Activated naive CD4-positive, alpha-beta T cell treated with anti-CD3 and anti-CD28 coated beads, Interleukin-2, amount 50 U/mL, for 24 hours (primary cell): ENCODE data around the gene HINT2.
A peak's percentile ranks its signal among the peaks of the same experiment; 100 is the strongest.

ENCODE experiments used
- H3K27ac Mint-ChIP-seq: one replicate; pipeline ENCODE4 v1.8.0; 2021; ENCODE audit warnings: mild to moderate bottlenecking, mixed read lengths
- H3K27me3 Mint-ChIP-seq: one replicate; pipeline ENCODE4 v1.8.0; 2021; ENCODE audit warnings: mixed read lengths
- H3K36me3 Mint-ChIP-seq: one replicate; pipeline ENCODE4 v1.8.0; 2021; ENCODE audit warnings: mixed read lengths
- H3K4me1 Mint-ChIP-seq: one replicate; pipeline ENCODE4 v1.8.0; 2021; ENCODE audit warnings: mixed read lengths
- H3K4me3 Mint-ChIP-seq: one replicate; pipeline ENCODE4 v1.8.0; 2021; ENCODE audit warnings: mild to moderate bottlenecking, mixed read lengths
- H3K9me3 Mint-ChIP-seq: one replicate; pipeline ENCODE4 v1.8.0; 2021; ENCODE audit warnings: mixed read lengths

HINT2 gene

DNA sequence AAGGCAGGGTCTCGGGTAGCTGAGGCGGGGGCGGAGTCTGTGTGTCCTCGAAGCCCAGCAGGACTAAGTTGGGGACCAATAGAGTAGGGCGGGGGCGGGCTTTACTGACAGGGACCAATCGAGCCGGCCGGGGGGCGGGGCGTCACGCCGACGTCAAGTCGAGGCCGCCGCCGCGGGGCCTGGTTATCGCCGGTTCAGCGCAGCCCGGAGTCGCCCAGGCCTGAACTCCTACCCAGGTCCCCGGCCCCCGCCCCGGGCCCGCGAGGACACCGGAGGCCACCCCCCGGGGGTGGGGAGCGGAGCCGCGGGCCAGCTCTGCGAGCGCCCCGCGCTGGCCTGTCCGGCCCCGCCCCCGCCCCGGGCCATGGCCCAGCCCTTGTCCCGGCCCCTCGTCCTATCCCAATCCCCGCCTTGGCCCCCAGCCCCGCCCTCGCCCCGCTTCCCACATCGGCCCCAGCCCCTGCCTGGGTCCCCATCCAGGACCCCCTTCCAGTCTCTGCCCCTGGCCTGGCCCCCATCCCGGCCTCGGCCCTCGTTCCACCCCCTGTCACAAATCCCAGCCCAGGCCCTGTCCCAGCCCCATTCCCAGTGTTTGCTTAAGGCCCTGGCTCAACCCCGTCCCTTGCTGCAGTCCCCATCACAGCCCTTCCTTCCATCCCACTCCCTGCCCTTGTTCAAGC lies 14.4 kb upstream of the HINT2 start, which contains the start of gene TMEM8B:
TMEM8B (plus strand) TSS at position 145 of the 680 bp plus-strand sequence; CDS start at position 365, 220 bp downstream.
- Mint-ChIP-seq H3K9me3 (no peaks in the 10 kb centered on the region), H3K36me3 (no peaks in the 10 kb centered on the region), H3K27ac (peak within 1 kb of the TSS; percentile 85), H3K4me1 (peaks cover 35% of the 10 kb centered on the region), H3K27me3 (no peaks in the 10 kb centered on the region), H3K4me3 (peak within 1 kb of the TSS; percentile 92)

- Mint-ChIP-seq H3K36me3 (no peaks in the 10 kb centered on the region), H3K9me3 (no peaks in the 10 kb centered on the region), H3K27me3 (no peaks in the 10 kb centered on the region), H3K27ac (peak within 1 kb of the TSS; percentile 85), H3K4me3 (peak within 1 kb of the TSS; percentile 92), H3K4me1 (peaks cover 35% of the 10 kb centered on the region)
Observed at GRCh38 chr9:35828716-35829083, 13.9 kb upstream of the HINT2 start, which contains the start of gene FAM221B. Gene FAM221B (minus strand): TSS chr9:35828732. CDS start chr9:35826161, 2,571 bp downstream.

GRCh38 chr9:35827486-35827885 lies 12.6 kb upstream of the HINT2 start:
- Mint-ChIP-seq H3K27me3 (no peaks in the 10 kb centered on the region), H3K9me3 (no peaks in the 10 kb centered on the region), H3K4me3 (peak overlapping the region; percentile 92)

DNA sequence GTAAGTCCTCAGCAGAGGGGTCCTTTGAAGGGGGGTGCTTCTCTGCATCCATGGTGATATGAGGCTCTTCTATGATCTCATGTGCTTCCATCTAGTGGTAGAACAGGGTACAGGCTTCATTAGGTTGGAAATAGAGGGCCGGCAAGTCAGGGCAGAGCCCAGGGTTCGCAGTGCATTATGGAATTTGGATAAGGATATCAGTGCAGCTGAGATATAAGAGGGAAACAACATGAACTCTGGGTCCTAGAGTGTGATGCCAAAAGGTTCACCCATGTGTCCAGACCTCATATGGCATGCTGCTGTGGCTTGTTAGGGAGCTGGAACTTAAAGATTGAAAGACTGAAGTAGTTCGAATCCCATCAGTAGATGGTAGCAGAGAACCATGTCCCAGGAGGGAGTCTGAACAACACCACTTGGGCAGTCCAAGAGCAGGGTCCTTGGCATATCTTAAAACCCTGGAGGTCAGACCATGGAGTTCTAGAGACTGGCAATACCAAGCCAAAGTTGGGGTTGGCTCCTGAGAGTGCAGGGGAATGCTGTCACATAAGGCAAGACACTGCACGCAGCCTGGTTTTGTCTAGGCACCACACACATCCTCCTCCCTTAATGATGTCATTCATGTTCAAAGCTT lies 11.3 kb upstream of the HINT2 start:
- no peaks in the 10 kb centered on the region for H3K36me3 Mint-ChIP-seq
- peaks cover 33% of the 10 kb centered on the region for H3K4me1 Mint-ChIP-seq
- H3K9me3 Mint-ChIP-seq = no peaks in the 10 kb centered on the region
- peak overlapping the region; percentile 2 for H3K4me3 Mint-ChIP-seq
- no peaks in the 10 kb centered on the region for H3K27me3 Mint-ChIP-seq
- peak overlapping the region; percentile 12 for H3K27ac Mint-ChIP-seq

More at GRCh38 chr9:35827486-35827885, 12.6 kb upstream of the HINT2 start:
- Mint-ChIP-seq H3K36me3 (no peaks in the 10 kb centered on the region), H3K4me1 (peaks cover 35% of the 10 kb centered on the region), H3K27ac (no peak overlapping the region)

- no peaks in the 10 kb centered on the region for H3K9me3 Mint-ChIP-seq
- no peak overlapping the region for H3K27ac Mint-ChIP-seq
- H3K36me3 Mint-ChIP-seq = no peaks in the 10 kb centered on the region
- H3K4me3 Mint-ChIP-seq = no peak overlapping the region
- H3K4me1 Mint-ChIP-seq = peaks cover 6% of the 10 kb centered on the region
- H3K27me3 Mint-ChIP-seq = no peaks in the 10 kb centered on the region
Observed at GRCh38 chr9:35822926-35823325, 8.1 kb upstream of the HINT2 start.

DNA sequence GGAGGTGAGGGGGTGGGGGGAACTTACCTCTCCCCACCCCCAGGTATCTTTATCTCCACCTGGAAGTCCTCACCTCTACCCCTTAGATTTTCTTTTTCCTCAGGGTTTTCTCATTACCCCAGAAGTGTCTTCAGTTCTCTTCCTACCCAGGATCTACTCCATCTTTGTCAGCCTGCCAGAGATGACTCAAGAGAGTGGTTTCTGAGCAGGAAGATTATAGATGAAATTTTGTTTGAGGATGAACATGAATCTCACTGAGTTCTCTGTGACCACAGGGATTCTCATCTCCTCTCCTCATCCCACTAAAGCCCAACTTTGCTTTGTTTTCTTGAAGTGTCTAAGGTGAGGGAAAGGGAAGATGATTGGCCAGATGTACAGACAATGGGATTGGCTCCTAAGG lies 5.2 kb upstream of the HINT2 start:
- H3K27ac Mint-ChIP-seq = peak overlapping the region; percentile 32
- H3K4me1 Mint-ChIP-seq = peaks cover 7% of the 10 kb centered on the region
- H3K9me3 Mint-ChIP-seq = no peaks in the 10 kb centered on the region
- no peaks in the 10 kb centered on the region for H3K36me3 Mint-ChIP-seq
- no peaks in the 10 kb centered on the region for H3K27me3 Mint-ChIP-seq
- no peak overlapping the region for H3K4me3 Mint-ChIP-seq

GRCh38 chr9:35818341-35818740 lies 3.5 kb upstream of the HINT2 start:
- Mint-ChIP-seq H3K27ac (no peak overlapping the region), H3K36me3 (no peaks in the 10 kb centered on the region), H3K9me3 (no peaks in the 10 kb centered on the region), H3K27me3 (no peaks in the 10 kb centered on the region), H3K4me3 (no peak overlapping the region), H3K4me1 (peaks cover 18% of the 10 kb centered on the region)

DNA sequence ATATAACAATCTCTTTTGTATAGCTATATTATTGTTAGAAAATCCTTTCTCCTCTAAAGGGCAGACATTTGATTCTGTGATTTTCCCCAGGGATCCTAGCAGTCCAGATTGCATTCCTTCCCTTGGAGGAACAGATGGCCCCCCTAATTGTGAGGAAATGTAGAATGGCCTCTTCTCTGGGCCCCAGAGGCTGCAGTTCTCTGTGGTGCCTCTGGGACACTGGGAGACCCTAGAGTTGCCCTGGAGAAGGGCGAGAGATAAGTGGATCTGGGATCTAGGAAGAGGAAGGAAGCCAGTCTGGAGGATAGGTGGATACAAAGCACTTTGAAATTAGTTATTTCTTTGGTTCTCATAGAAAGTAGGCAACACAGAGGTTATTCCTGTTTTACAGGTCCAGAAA lies 1.9 kb upstream of the HINT2 start:
- Mint-ChIP-seq H3K9me3 (no peaks in the 10 kb centered on the region), H3K27ac (no peak overlapping the region), H3K27me3 (no peaks in the 10 kb centered on the region), H3K4me3 (no peak overlapping the region), H3K4me1 (peaks cover 32% of the 10 kb centered on the region), H3K36me3 (no peaks in the 10 kb centered on the region)

DNA sequence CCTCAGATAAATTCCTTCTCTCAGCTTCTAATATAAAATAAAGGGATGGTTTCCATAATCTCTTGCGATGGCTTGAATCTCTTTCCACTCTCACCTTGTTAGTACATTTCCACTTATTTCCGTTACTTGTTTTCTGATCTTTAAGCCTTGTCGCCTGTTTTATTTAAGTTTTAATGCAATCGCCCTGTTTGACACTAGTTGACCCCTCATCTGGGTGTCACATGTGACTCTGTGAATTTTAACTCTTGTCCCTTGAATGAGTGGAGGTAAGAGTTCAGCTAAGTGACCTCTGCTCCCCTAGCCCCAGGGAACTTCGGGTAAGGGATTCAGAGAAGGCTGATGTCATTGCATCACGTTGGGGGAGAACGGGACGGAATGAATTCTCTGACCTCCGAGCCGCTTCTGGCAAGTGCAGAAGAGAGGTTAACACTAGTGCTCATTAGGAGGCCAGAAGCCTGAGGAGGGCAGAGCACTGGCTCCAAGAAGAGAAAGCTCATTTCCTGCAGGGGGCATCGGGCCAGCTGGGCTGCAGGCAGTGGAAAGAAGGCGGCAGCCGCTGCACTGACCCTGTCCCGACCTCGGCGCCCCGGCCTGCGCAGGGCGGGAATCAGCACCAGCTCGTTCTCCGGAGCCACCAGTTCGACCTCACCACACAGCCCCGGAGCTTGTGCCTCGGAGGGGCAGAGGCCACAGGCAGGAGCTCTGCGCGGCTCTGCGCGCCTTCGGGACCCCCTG lies 569 bp downstream of the HINT2 start:
- Mint-ChIP-seq H3K27ac (peak overlapping the region; percentile 76), H3K36me3 (no peaks in the 10 kb centered on the region), H3K9me3 (no peaks in the 10 kb centered on the region), H3K4me3 (peak overlapping the region; percentile 94), H3K27me3 (no peaks in the 10 kb centered on the region), H3K4me1 (peaks cover 33% of the 10 kb centered on the region)

DNA sequence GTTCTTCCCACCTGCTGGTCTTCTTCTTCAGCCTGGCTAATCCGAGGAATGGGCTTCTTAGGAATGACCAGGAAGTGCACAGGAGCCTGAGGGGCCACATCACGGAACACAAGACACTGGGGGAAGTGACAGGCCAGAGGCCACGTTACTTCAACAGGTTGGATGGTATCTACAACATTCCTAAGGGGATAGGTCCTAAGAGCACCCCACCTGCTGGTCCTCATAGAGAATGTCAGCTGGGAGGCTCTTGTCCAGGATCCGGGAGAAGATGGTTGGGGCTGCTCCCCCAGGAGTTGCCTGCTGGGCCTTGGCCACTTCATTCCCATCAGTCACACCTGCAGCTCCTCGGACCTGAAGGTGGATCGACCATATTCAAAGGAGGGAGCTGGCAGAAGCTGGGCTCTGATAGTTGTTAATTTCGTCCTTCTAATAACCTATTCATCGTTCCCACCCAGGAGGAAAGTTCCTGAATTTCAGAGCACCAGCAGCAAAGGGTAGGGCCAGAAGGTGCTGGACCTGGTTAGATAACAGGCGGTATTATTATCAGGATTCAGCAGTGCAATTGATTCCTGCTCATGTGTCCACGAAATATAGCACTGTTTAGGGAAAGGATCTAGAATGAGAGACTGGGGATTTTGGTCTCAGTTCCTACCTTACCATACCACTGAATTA lies 1.3 kb downstream of the HINT2 start:
- no peaks in the 10 kb centered on the region for H3K36me3 Mint-ChIP-seq
- H3K27ac Mint-ChIP-seq = no peak overlapping the region
- peak overlapping the region; percentile 94 for H3K4me3 Mint-ChIP-seq
- H3K27me3 Mint-ChIP-seq = no peaks in the 10 kb centered on the region
- H3K4me1 Mint-ChIP-seq = peaks cover 33% of the 10 kb centered on the region
- H3K9me3 Mint-ChIP-seq = no peaks in the 10 kb centered on the region

DNA sequence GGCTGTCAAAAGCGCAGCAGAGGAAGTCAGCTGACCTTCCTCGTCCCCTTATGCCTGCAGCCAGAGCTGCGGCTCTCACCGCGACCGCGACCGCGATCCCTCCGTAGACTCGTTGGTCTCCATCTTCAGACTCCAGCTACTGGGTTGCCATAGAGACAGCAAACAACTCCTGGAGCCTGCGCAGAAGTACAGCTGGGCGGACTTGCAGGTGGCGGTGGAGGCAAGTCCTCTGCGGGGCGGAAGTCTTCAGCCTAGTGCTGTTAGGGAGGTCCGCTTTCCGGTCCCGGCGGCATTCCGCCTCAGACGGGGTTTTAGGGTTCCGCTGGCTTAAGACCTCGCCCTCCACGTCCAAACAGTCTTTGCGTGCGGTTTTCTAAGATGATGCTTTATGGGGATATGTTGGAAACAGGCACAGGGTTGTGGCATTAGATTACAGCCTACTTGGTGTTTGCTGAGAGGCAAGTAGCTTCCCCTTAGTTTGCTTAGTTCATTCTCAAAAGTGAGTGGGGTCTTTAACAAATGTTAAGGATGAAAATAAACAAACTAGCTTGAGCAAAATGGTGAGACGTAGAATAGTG lies 2.7 kb downstream of the HINT2 start, which contains the start of gene SPAG8:
SPAG8 (minus strand) TSS at position 238 of the 578 bp plus-strand sequence; CDS start at position 123, 115 bp downstream.
- peaks cover 33% of the 10 kb centered on the region for H3K4me1 Mint-ChIP-seq
- H3K4me3 Mint-ChIP-seq = peak within 1 kb of the TSS; percentile 87
- no peaks in the 10 kb centered on the region for H3K36me3 Mint-ChIP-seq
- H3K27me3 Mint-ChIP-seq = no peaks in the 10 kb centered on the region
- H3K9me3 Mint-ChIP-seq = no peaks in the 10 kb centered on the region
- peak within 1 kb of the TSS; percentile 96 for H3K27ac Mint-ChIP-seq

DNA sequence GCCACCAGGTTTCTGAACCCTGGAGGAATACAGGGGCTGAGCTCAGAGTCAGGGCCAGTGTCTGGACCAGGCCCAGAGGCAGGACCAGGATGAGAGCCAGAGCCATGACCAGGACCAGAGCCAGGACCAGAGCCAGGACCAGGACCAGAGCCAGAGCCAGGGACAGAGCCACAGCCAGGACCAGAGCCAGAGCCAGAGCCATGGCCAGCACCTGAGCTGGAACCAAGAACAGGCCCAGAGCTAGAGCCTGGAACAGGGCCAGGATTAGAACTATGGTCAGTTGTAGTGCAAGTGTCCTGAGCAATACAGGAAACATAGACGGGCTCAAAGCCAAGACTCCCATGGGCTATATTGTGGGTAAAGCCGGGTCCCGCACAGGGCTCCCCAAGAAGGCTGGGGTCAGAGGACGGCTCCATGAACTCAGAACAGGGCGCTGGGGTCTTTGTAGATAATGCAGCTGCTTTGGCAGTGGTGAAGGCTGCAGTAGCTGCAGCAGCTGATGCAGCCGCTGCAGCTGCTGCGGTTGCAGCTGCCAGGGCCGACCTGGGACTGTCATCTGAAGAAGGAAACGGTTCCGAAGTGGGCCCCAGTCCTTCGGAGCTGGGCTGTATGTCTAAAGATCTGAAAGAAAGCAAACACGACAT lies 3.3 kb downstream of the HINT2 start:
- no peaks in the 10 kb centered on the region for H3K27me3 Mint-ChIP-seq
- H3K4me3 Mint-ChIP-seq = peak overlapping the region; percentile 87
- peaks cover 2% of the 10 kb centered on the region for H3K36me3 Mint-ChIP-seq
- no peaks in the 10 kb centered on the region for H3K9me3 Mint-ChIP-seq
- H3K4me1 Mint-ChIP-seq = peaks cover 33% of the 10 kb centered on the region
- H3K27ac Mint-ChIP-seq = peak overlapping the region; percentile 96

GRCh38 chr9:35810122-35810521 lies 4.7 kb downstream of the HINT2 start:
- no peaks in the 10 kb centered on the region for H3K27me3 Mint-ChIP-seq
- peaks cover 2% of the 10 kb centered on the region for H3K36me3 Mint-ChIP-seq
- no peak overlapping the region for H3K27ac Mint-ChIP-seq
- H3K9me3 Mint-ChIP-seq = no peaks in the 10 kb centered on the region
- H3K4me3 Mint-ChIP-seq = no peak overlapping the region
- peaks cover 27% of the 10 kb centered on the region for H3K4me1 Mint-ChIP-seq

DNA sequence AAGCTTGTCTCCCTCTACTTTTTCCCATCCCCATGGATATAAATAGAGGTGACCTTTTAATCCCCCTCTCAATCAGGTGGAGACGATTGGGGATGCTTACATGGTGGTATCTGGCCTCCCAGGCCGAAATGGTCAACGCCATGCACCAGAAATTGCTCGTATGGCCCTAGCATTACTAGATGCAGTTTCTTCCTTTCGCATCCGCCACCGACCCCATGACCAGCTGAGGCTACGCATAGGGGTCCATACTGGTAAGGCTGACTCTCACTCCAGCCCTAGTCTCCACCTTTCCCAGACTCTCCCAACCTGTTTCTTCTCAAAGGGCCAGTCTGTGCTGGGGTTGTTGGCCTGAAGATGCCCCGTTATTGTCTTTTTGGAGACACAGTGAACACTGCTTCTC lies 6.4 kb downstream of the HINT2 start:
- H3K27ac Mint-ChIP-seq = no peak overlapping the region
- peaks cover 17% of the 10 kb centered on the region for H3K4me1 Mint-ChIP-seq
- no peak overlapping the region for H3K4me3 Mint-ChIP-seq
- H3K36me3 Mint-ChIP-seq = peaks cover 2% of the 10 kb centered on the region
- no peaks in the 10 kb centered on the region for H3K27me3 Mint-ChIP-seq
- no peaks in the 10 kb centered on the region for H3K9me3 Mint-ChIP-seq

DNA sequence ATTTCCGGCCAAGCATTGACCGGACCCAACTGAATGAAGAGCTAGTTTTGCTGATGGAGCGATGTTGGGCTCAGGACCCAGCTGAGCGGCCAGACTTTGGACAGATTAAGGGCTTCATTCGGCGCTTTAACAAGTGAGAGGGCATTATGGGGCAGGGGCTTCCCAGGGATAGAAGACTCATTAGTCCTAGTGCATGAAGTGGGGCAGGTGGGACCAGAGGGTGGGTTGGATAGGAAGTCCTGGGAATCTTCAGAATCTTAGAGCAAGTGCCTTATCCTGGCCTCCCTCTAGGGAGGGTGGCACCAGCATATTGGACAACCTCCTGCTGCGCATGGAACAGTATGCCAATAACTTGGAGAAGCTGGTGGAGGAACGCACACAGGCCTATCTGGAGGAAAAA lies 8.7 kb downstream of the HINT2 start:
- H3K4me1 Mint-ChIP-seq = no peaks in the 10 kb centered on the region
- no peak overlapping the region for H3K4me3 Mint-ChIP-seq
- H3K9me3 Mint-ChIP-seq = no peaks in the 10 kb centered on the region
- H3K27ac Mint-ChIP-seq = no peak overlapping the region
- peaks cover 3% of the 10 kb centered on the region for H3K36me3 Mint-ChIP-seq
- H3K27me3 Mint-ChIP-seq = no peaks in the 10 kb centered on the region
